8988T (cell line): ENCODE data around the gene CPA1.

Experiments used
- DNase-seq: peaks from one replicate; pipeline ENCODE4 v3.0.0; 2011

Gene CPA1

DNA sequence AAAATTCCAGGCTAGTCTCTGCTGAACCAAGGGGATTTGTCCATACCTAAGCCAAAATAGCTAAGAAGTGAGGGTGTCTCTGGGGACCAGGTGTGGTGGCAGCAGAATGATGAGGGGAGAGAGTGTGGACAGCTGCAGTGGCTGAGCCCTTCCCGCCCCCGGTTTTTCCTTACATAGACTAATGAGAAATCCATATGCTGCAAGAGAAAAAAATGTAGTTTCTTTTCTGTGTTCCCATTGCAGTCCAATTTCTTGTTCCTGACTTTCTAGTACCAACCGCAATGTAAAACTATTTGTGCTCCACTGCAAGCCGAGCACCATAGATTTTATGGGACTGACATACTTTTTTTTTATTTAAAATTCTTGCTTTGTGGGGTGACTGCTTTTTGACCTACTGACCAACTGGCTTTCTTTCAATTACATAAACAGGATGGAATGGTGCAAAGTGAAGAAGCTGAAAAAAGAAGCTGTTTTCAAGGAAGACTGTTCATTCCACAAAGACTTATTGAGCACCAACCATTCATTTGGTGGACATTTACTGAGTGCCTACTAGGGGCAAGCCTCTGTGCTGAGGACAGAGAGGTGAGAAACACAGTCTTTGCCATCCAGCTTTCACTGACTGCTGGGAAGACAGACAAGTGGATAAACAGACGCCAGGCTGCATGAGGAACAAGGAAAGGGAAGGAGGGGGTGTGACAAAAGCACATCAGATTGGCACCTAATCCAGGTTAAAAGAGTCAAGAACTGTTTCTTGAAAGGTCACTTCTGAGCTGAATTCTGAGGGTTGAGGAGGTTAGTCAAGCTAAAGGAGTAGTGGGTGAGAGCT lies 50.8 kb downstream of the CPA1 start:
- DNase-seq, result no peak

DNA sequence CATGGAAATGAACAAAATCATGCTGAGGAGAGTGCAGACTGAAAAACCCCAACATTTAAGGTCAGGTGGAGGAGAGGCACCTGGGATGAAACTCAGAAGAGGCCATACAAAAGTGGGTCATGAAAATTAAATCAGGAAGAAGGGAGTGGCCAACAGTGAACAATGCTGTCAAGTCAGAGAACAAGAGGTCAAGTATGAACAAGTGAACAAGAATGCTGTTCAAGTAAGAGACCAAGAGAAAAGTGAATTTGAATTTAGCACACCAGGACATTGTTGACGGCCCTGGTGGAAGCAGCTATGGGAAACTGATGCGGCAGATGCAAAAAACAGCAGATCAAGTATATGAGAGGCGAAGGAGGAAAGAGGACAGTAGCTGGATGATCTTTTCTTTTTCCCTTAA lies 52.6 kb downstream of the CPA1 start:
- no peak for DNase-seq

DNA sequence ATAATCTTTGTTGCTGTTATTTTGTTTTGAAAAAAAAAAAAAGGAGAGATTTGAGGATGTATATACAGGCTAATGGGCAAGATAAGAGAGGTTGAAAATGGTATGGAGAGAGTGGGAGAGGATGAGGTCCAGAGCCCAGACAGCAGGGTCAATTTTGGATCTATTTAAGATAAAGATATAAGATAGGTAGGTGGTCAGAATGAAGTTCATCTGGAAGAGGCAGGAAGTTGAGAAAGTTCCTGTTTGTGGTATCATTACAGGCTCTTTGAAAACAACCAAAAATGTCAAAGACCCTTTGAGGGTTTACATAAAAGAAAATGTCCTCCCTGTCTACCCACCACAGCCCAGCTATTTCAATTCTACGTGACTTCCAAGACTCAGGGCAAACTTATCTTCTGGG lies 53.0 kb downstream of the CPA1 start:
- DNase-seq, result no peak

DNA sequence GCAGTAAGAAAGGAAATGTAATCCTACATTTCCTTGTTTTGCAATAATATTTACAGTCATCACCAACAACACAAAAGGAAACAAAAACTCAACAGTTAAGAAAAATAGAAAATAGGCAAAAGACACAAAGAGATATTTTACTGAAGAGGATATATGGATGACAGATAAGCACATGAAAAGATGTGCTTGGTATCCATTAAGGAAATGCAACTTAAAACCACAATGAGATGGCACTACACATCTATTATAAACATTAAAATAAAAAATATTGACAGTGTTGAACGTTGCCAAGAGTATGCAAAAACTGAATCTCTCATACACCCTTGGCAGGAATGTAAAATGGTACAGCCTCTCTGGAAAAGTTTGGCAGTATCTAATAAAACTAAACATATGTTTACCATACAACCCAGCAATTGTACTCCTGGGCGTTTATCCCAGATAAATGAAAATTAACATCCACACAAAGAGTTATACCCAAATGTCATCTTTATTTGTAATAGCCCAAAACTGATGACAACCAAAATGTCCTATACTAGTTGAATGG lies 55.1 kb downstream of the CPA1 start:
- no peak for DNase-seq

DNA sequence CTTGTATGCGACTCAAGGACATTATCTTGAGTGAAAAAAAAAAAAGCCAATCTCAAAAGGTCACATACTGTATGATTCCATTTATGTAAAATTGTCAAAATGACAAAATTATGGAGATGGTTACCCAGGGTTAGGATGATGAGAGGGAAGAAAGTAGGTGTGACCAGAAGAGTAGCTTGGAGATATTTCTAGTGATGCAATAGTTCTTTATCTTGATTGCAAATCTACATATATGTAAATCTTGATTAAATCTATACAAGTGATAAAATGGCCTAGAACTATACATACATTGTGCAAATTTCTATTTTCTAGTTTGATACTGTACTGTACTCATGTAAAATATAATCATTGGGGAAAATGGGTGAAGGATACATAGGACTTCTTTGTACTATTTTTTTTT lies 56.0 kb downstream of the CPA1 start:
- no peak for DNase-seq
